ENCODE data around the gene RBPMS2.

DNA sequence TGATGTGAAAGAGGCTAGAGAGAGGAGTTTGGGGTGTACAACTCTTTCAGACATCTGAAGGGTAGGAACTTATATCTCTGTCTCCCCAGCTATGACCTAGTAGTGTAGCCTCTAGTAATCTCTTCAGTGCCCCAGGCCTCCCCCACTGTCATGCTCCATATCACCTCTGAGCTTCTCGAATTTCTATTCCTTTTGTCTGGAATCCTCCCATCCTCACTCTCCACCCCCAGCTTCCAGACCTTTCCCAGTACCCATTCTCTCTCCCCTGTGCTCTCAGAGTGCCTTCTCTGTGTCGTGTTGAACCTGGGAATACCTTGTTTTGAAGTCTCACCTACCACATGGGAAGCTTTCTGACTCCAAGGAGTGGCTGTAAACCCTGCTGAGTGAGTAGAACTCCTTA lies 3.6 kb upstream of the RBPMS2 start:
- no peak for TF ChIP-seq CTCF (IDR thresholded peaks at IDR 0.05)
- TF ChIP-seq POLR2AphosphoS5 (IDR thresholded peaks at IDR 0.05; ENCODE audit: insufficient read depth in 1 of 2, low read depth in 1 of 2): no peak
- no peak for TF ChIP-seq POLR2A (IDR thresholded peaks at IDR 0.05)
